Purkinje cell (primary cell): ENCODE data around the gene ZC3H6. TPM values are rescaled to one million over a fixed set of nuclear protein-coding genes. Genes with fewer than 3 reads are reported as not detected.

Experiments used
- polyA plus RNA-seq: library from polyadenylated mRNA; unstranded; fragments of >200 nt; fragmentation: Nextera tagmentation; gene quantifications from 2 replicates; pipeline ENCODE4 v1.2.1, GENCODE V29; 2014

Gene ZC3H6
- polyA plus RNA-seq, result 12.7 and 13.3 TPM in 2 replicates

GRCh38 chr2:112275311-112275886 is at the start of gene ZC3H6:
ZC3H6 (plus strand) TSS chr2:112275597; CDS start chr2:112275995, 398 bp downstream.

GRCh38 chr2:112254466-112255240 is 20.7 kb upstream of the ZC3H6 start, which contains the start of gene ZC3H8:
ZC3H8 (minus strand) TSS chr2:112255042; CDS start chr2:112254981, 61 bp downstream.

Other genes starting within 250 kb of the ZC3H6 start
- 40.6 and 42.0 TPM in 2 replicates for gene TMEM87B, start 220.3 kb upstream of the ZC3H6 start, polyA plus RNA-seq
- 6.8 and 8.9 TPM in 2 replicates for gene FBLN7, start 137.2 kb upstream of the ZC3H6 start, polyA plus RNA-seq
- gene ZC3H8, start 20.6 kb upstream of the ZC3H6 start, polyA plus RNA-seq, result 50.0 and 67.9 TPM in 2 replicates
- 0.31 and 3.1 TPM in 2 replicates for gene RGPD8, start 158.0 kb downstream of the ZC3H6 start, polyA plus RNA-seq
- gene TTL, start 206.6 kb downstream of the ZC3H6 start, polyA plus RNA-seq, result 17.8 and 22.3 TPM in 2 replicates